ENCODE results near the gene SPDYE9. TPM values are rescaled to one million over a fixed set of nuclear protein-coding genes. Genes with fewer than 3 reads are reported as not detected.
"Not testable (repeated sequence)": the region's sequence is repeated elsewhere in the genome, so short reads cannot be mapped to it uniquely, and the experiment has no call there.

SPDYE9 gene
- total and polyA plus RNA-seq, 9 of the 15 experiments (the other 6 are each of a cell fraction or from before 2014, with no cell fraction given), result 0.06 to 0.27 TPM; not detected in 7

- in situ Hi-C loops (cut with MboI); H3K79me2 ChIP-seq (ENCODE audit: control insufficient read depth, insufficient read depth, low read length); H3K9me3 ChIP-seq (replicated peaks; ENCODE audit: control insufficient read depth, insufficient read depth, low read depth, low read length); H3K4me1 ChIP-seq (replicated peaks in 1 of 2; ENCODE audit: control insufficient read depth in 2 of 2, insufficient read depth in 2 of 2, low read length in 2 of 2); H2AFZ ChIP-seq (ENCODE audit: low read depth, low read length); POLR2A ChIA-PET; H3K4me2 ChIP-seq (ENCODE audit: insufficient read depth, low read length); BruUV-seq (replicated peaks); FAIRE-seq; H3K27me3 ChIP-seq (ENCODE audit: control insufficient read depth in 2 of 2, insufficient read depth in 2 of 2, low read length in 2 of 2); DNase-seq (ENCODE audit: extremely low read depth in 1 of 4, low spot score in 3 of 4); H4K20me1 ChIP-seq (replicated peaks; ENCODE audit: control insufficient read depth, insufficient read depth, low read length); H3K27ac ChIP-seq (ENCODE audit: extremely low read depth, low read depth, low read length); H3K9me1 ChIP-seq (ENCODE audit: control insufficient read depth, insufficient read depth, low read length); H3K9ac ChIP-seq (ENCODE audit: insufficient read depth in 1 of 2, low read depth in 2 of 2, low read length in 2 of 2); H3K36me3 ChIP-seq (ENCODE audit: control insufficient read depth, insufficient read depth, low read length); intact Hi-C loops (cut with micrococcal nuclease); CTCF ChIA-PET (ENCODE audit: low intra/inter-chr PET ratio); H3K4me3 ChIP-seq; ATAC-seq: not testable (repeated sequence)
- WGBS (ENCODE audit: insufficient coverage, low coverage, missing lambda C conversion rate), result no CpG with 5 or more reads among the region's 8 CpGs
Observed at GRCh38 chr7:73057811-73058210, 28.0 kb downstream of the SPDYE9 start, which contains the start of gene SPDYE11. Gene SPDYE11 (minus strand): TSS chr7:73057911. CDS start chr7:73056111, 1,800 bp downstream.

- intact Hi-C loops (cut with micrococcal nuclease); H3K9ac ChIP-seq (ENCODE audit: insufficient read depth in 1 of 2, low read depth in 2 of 2, low read length in 2 of 2); H3K36me3 ChIP-seq (ENCODE audit: control insufficient read depth, insufficient read depth, low read length); H3K27ac ChIP-seq (ENCODE audit: extremely low read depth, low read depth, low read length); H3K4me1 ChIP-seq (replicated peaks in 1 of 2; ENCODE audit: control insufficient read depth in 2 of 2, insufficient read depth in 2 of 2, low read length in 2 of 2); H3K4me3 ChIP-seq; H4K20me1 ChIP-seq (replicated peaks; ENCODE audit: control insufficient read depth, insufficient read depth, low read length); H3K9me3 ChIP-seq (replicated peaks; ENCODE audit: control insufficient read depth, insufficient read depth, low read depth, low read length); in situ Hi-C loops (cut with MboI); POLR2A ChIA-PET; H3K79me2 ChIP-seq (ENCODE audit: control insufficient read depth, insufficient read depth, low read length); H3K27me3 ChIP-seq (ENCODE audit: control insufficient read depth in 2 of 2, insufficient read depth in 2 of 2, low read length in 2 of 2); FAIRE-seq; CTCF ChIA-PET (ENCODE audit: low intra/inter-chr PET ratio); H3K4me2 ChIP-seq (ENCODE audit: insufficient read depth, low read length); BruUV-seq (replicated peaks); DNase-seq (ENCODE audit: extremely low read depth in 1 of 4, low spot score in 3 of 4); ATAC-seq; H3K9me1 ChIP-seq (ENCODE audit: control insufficient read depth, insufficient read depth, low read length); H2AFZ ChIP-seq (ENCODE audit: low read depth, low read length): not testable (repeated sequence)
- WGBS (ENCODE audit: insufficient coverage, low coverage, missing lambda C conversion rate), result no CpG with 5 or more reads among the region's 8 CpGs
Observed at GRCh38 chr7:73029666-73030065, 56.2 kb downstream of the SPDYE9 start, which contains the start of gene SPDYE8. Gene SPDYE8 (minus strand): TSS chr7:73029766. CDS start chr7:73027966, 1,800 bp downstream.

Small RNA genes lying within 50 kb of the gene (small RNA-seq; reads per million reads assigned to genes)
- gene RF00019, result not detected

Other genes starting within 250 kb of the SPDYE9 start
- 10.8 and 17.5 TPM in 2 replicates for gene POM121, start 160.9 kb downstream of the SPDYE9 start, total RNA-seq (2014; rRNA removed)
- gene POM121, start 160.9 kb downstream of the SPDYE9 start, total RNA-seq (2014; rRNA removed; fragmentation: Illumina TruSeq; extraction: Trizol), result 14.5 and 14.6 TPM in 2 replicates
- 12.5 and 16.0 TPM in 2 replicates for gene POM121, start 160.9 kb downstream of the SPDYE9 start, total RNA-seq (2015; rRNA removed; fragmentation: Illumina TruSeq; extraction: Trizol)
- gene POM121, start 160.9 kb downstream of the SPDYE9 start, total RNA-seq (2021), result 99.6 and 112 TPM in 2 replicates
- 8.7 and 10.2 TPM in 2 replicates for gene POM121, start 160.9 kb downstream of the SPDYE9 start, polyA plus RNA-seq (2011; rRNA removed)
- gene POM121, start 160.9 kb downstream of the SPDYE9 start, polyA plus RNA-seq (2014; fragmentation: Illumina TruSeq; extraction: Trizol), result 87.0 and 95.4 TPM in 2 replicates
- gene POM121, start 160.9 kb downstream of the SPDYE9 start, polyA plus RNA-seq (2014; fragmentation: Nextera tagmentation; extraction: Ambion mirVana), result 1 to 10 TPM; 3.6 to 3.8 TPM
- 32.9 and 38.7 TPM in 2 replicates for gene POM121, start 160.9 kb downstream of the SPDYE9 start, polyA plus RNA-seq (2014; rRNA removed)
- gene TRIM74, start 116.6 kb downstream of the SPDYE9 start, total RNA-seq (2014; rRNA removed), result not detected in 2 replicates
- gene TRIM74, start 116.6 kb downstream of the SPDYE9 start, total RNA-seq (2014; rRNA removed; fragmentation: Illumina TruSeq; extraction: Trizol), result not detected in 2 replicates
- gene TRIM74, start 116.6 kb downstream of the SPDYE9 start, total RNA-seq (2015; rRNA removed; fragmentation: Illumina TruSeq; extraction: Trizol), result not detected in 2 replicates
- not detected in 2 replicates for gene TRIM74, start 116.6 kb downstream of the SPDYE9 start, total RNA-seq (2021)
- gene TRIM74, start 116.6 kb downstream of the SPDYE9 start, polyA plus RNA-seq (2011; rRNA removed), result not detected in 2 replicates
- gene TRIM74, start 116.6 kb downstream of the SPDYE9 start, polyA plus RNA-seq (2014; fragmentation: Illumina TruSeq; extraction: Trizol), result not detected in 2 replicates
- not detected for gene TRIM74, start 116.6 kb downstream of the SPDYE9 start, polyA plus RNA-seq (2014; fragmentation: Nextera tagmentation; extraction: Ambion mirVana)
- gene TRIM74, start 116.6 kb downstream of the SPDYE9 start, polyA plus RNA-seq (2014; rRNA removed), result not detected in 2 replicates
- gene SPDYE8, start 56.3 kb downstream of the SPDYE9 start, total RNA-seq (2014; rRNA removed), result not detected in 2 replicates
- gene SPDYE8, start 56.3 kb downstream of the SPDYE9 start, total RNA-seq (2014; rRNA removed; fragmentation: Illumina TruSeq; extraction: Trizol), result not detected in 2 replicates
- gene SPDYE8, start 56.3 kb downstream of the SPDYE9 start, total RNA-seq (2015; rRNA removed; fragmentation: Illumina TruSeq; extraction: Trizol), result not detected in 2 replicates
- gene SPDYE8, start 56.3 kb downstream of the SPDYE9 start, total RNA-seq (2021), result not detected in 2 replicates
- not detected in 2 replicates for gene SPDYE8, start 56.3 kb downstream of the SPDYE9 start, polyA plus RNA-seq (2011; rRNA removed)
- gene SPDYE8, start 56.3 kb downstream of the SPDYE9 start, polyA plus RNA-seq (2014; fragmentation: Illumina TruSeq; extraction: Trizol), result not detected in 2 replicates
- under 1 TPM; 0.03 to 0.10 TPM for gene SPDYE8, start 56.3 kb downstream of the SPDYE9 start, polyA plus RNA-seq (2014; fragmentation: Nextera tagmentation; extraction: Ambion mirVana)
- gene SPDYE8, start 56.3 kb downstream of the SPDYE9 start, polyA plus RNA-seq (2014; rRNA removed), result not detected in 2 replicates
- gene SPDYE11, start 28.1 kb downstream of the SPDYE9 start, total RNA-seq (2014; rRNA removed), result not detected in 2 replicates
- not detected in 2 replicates for gene SPDYE11, start 28.1 kb downstream of the SPDYE9 start, total RNA-seq (2014; rRNA removed; fragmentation: Illumina TruSeq; extraction: Trizol)
- gene SPDYE11, start 28.1 kb downstream of the SPDYE9 start, total RNA-seq (2015; rRNA removed; fragmentation: Illumina TruSeq; extraction: Trizol), result not detected in 2 replicates
- not detected in 2 replicates for gene SPDYE11, start 28.1 kb downstream of the SPDYE9 start, total RNA-seq (2021)
- not detected in 2 replicates for gene SPDYE11, start 28.1 kb downstream of the SPDYE9 start, polyA plus RNA-seq (2011; rRNA removed)
- gene SPDYE11, start 28.1 kb downstream of the SPDYE9 start, polyA plus RNA-seq (2014; fragmentation: Illumina TruSeq; extraction: Trizol), result not detected in 2 replicates
- gene SPDYE11, start 28.1 kb downstream of the SPDYE9 start, polyA plus RNA-seq (2014; fragmentation: Nextera tagmentation; extraction: Ambion mirVana), result under 1 TPM; 0.06 to 0.27 TPM
- gene SPDYE11, start 28.1 kb downstream of the SPDYE9 start, polyA plus RNA-seq (2014; rRNA removed), result not detected in 2 replicates
- gene NSUN5, start 222.8 kb upstream of the SPDYE9 start, total RNA-seq (2014; rRNA removed), result 96.9 and 111 TPM in 2 replicates
- gene NSUN5, start 222.8 kb upstream of the SPDYE9 start, total RNA-seq (2014; rRNA removed; fragmentation: Illumina TruSeq; extraction: Trizol), result 16.5 and 20.8 TPM in 2 replicates
- gene NSUN5, start 222.8 kb upstream of the SPDYE9 start, total RNA-seq (2015; rRNA removed; fragmentation: Illumina TruSeq; extraction: Trizol), result 48.1 and 48.7 TPM in 2 replicates
- gene NSUN5, start 222.8 kb upstream of the SPDYE9 start, total RNA-seq (2021), result 108 and 115 TPM in 2 replicates
- gene NSUN5, start 222.8 kb upstream of the SPDYE9 start, polyA plus RNA-seq (2011; rRNA removed), result 36.5 and 46.5 TPM in 2 replicates
- gene NSUN5, start 222.8 kb upstream of the SPDYE9 start, polyA plus RNA-seq (2014; fragmentation: Illumina TruSeq; extraction: Trizol), result 43.0 and 65.5 TPM in 2 replicates
- gene NSUN5, start 222.8 kb upstream of the SPDYE9 start, polyA plus RNA-seq (2014; fragmentation: Nextera tagmentation; extraction: Ambion mirVana), result 10 to 100 TPM in 1 of 2 experiments, 1 to 10 TPM in 1; 4.7 to 14.9 TPM
- 81.3 and 83.9 TPM in 2 replicates for gene NSUN5, start 222.8 kb upstream of the SPDYE9 start, polyA plus RNA-seq (2014; rRNA removed)
- not detected in 2 replicates for gene TRIM50, start 242.0 kb upstream of the SPDYE9 start, total RNA-seq (2014; rRNA removed)
- not detected in 2 replicates for gene TRIM50, start 242.0 kb upstream of the SPDYE9 start, total RNA-seq (2014; rRNA removed; fragmentation: Illumina TruSeq; extraction: Trizol)
- gene TRIM50, start 242.0 kb upstream of the SPDYE9 start, total RNA-seq (2015; rRNA removed; fragmentation: Illumina TruSeq; extraction: Trizol), result not detected in 2 replicates
- 0.11 TPM in 1 of 2 replicates, not detected in the other for gene TRIM50, start 242.0 kb upstream of the SPDYE9 start, total RNA-seq (2021)
- not detected in 2 replicates for gene TRIM50, start 242.0 kb upstream of the SPDYE9 start, polyA plus RNA-seq (2011; rRNA removed)
- gene TRIM50, start 242.0 kb upstream of the SPDYE9 start, polyA plus RNA-seq (2014; fragmentation: Illumina TruSeq; extraction: Trizol), result not detected in 2 replicates
- gene TRIM50, start 242.0 kb upstream of the SPDYE9 start, polyA plus RNA-seq (2014; fragmentation: Nextera tagmentation; extraction: Ambion mirVana), result not detected
- gene TRIM50, start 242.0 kb upstream of the SPDYE9 start, polyA plus RNA-seq (2014; rRNA removed), result not detected in 2 replicates
- not detected in 2 replicates for gene FKBP6, start 242.1 kb upstream of the SPDYE9 start, total RNA-seq (2014; rRNA removed)
- gene FKBP6, start 242.1 kb upstream of the SPDYE9 start, total RNA-seq (2014; rRNA removed; fragmentation: Illumina TruSeq; extraction: Trizol), result not detected in 2 replicates
- not detected in 2 replicates for gene FKBP6, start 242.1 kb upstream of the SPDYE9 start, total RNA-seq (2015; rRNA removed; fragmentation: Illumina TruSeq; extraction: Trizol)
- gene FKBP6, start 242.1 kb upstream of the SPDYE9 start, total RNA-seq (2021), result not detected in 2 replicates
- not detected in 2 replicates for gene FKBP6, start 242.1 kb upstream of the SPDYE9 start, polyA plus RNA-seq (2011; rRNA removed)
- not detected in 2 replicates for gene FKBP6, start 242.1 kb upstream of the SPDYE9 start, polyA plus RNA-seq (2014; fragmentation: Illumina TruSeq; extraction: Trizol)
- not detected for gene FKBP6, start 242.1 kb upstream of the SPDYE9 start, polyA plus RNA-seq (2014; fragmentation: Nextera tagmentation; extraction: Ambion mirVana)
- gene FKBP6, start 242.1 kb upstream of the SPDYE9 start, polyA plus RNA-seq (2014; rRNA removed), result not detected in 2 replicates

Measured in K562 (cell line).